ENCODE measurements around the gene HELQ. TPM values are rescaled to one million over a fixed set of nuclear protein-coding genes. Genes with fewer than 3 reads are reported as not detected.

The HELQ gene
- total RNA-seq, 2 experiments from 2014 or later = 9.3 to 10.4 TPM

GRCh38 chr4:83364312-83364711 lies 91.3 kb downstream of the HELQ start:
- intact Hi-C loops (cut with micrococcal nuclease) = no loop called here
- DNase-seq = no peak
- ChIA-PET CTCF (no interaction called here), POLR2A (interaction anchor here (1.9 kb wide), 1 partner anchor 24 kb away, joined by 4 read pairs; no protein-coding TSS in a partner anchor)
- no peaks in the 10 kb centered on the region for H3K36me3 Mint-ChIP-seq (ENCODE audit: low read depth)
- H3K27me3 Mint-ChIP-seq = peaks cover 3% of the 10 kb centered on the region
- H3K9me3 Mint-ChIP-seq = no peaks in the 10 kb centered on the region
- no peak overlapping the region for H3K27ac Mint-ChIP-seq
- H3K4me3 Mint-ChIP-seq = no peak overlapping the region
- no peak for ATAC-seq
- TF ChIP-seq, protein P1, sequence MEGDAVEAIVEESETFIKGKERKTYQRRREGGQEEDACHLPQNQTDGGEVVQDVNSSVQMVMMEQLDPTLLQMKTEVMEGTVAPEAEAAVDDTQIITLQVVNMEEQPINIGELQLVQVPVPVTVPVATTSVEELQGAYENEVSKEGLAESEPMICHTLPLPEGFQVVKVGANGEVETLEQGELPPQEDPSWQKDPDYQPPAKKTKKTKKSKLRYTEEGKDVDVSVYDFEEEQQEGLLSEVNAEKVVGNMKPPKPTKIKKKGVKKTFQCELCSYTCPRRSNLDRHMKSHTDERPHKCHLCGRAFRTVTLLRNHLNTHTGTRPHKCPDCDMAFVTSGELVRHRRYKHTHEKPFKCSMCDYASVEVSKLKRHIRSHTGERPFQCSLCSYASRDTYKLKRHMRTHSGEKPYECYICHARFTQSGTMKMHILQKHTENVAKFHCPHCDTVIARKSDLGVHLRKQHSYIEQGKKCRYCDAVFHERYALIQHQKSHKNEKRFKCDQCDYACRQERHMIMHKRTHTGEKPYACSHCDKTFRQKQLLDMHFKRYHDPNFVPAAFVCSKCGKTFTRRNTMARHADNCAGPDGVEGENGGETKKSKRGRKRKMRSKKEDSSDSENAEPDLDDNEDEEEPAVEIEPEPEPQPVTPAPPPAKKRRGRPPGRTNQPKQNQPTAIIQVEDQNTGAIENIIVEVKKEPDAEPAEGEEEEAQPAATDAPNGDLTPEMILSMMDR (IDR thresholded peaks at IDR 0.05) = no peak
- peaks cover 3% of the 10 kb centered on the region for H3K4me1 Mint-ChIP-seq (ENCODE audit: low read depth)

DNA sequence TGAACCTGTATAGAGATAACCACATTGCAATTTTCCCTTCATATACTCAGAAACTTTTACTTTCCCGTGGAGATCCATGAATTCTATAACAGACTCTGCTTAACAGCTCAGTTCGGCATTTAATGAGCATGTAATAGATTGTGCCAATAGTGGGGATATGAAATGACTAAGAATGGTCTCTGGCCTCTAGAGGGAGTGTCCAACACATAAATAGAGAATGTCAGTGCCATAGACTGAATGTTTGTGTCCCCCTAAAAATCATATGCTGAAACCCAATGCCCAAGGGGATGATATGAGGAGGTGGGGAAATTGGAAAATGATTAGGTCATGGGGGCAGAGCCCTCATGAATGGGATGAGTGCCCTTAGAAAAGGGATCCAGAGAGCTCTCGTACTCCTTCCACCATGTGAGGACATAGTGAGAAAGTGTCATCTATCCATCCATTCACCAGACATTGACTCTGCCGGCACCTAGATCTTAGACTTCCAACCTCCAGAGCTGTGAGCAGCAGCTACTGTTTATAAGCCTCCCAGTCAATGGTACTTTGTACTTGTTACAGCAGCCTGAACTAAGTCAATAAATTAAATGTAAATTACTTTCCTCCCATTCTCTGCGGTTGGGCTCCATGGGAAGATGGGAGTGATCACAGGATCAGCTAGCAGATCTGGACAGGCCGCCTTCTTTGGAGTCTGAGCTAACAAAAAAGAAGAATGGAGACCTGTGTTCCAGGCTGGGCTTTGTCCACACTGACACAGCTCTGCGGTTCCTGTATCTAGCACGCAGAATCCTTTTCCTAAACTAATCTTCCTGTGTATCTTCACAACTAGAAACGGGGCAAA lies 92.9 kb downstream of the HELQ start:
- no peak for DNase-seq
- CTCF ChIA-PET = interaction anchor here (0.7 to 2.2 kb wide), 5 partner anchors 8 to 83 kb away, joined by 3 to 9 read pairs (median 3); no protein-coding TSS in a partner anchor
- TF ChIP-seq, protein P1 (IDR thresholded peaks at IDR 0.05) = peak; percentile 30
- no peak overlapping the region for H3K4me3 Mint-ChIP-seq
- no peaks in the 10 kb centered on the region for H3K36me3 Mint-ChIP-seq (ENCODE audit: low read depth)
- no peak overlapping the region for H3K27ac Mint-ChIP-seq
- no peaks in the 10 kb centered on the region for H3K9me3 Mint-ChIP-seq
- ATAC-seq = peak; percentile 43
- POLR2A ChIA-PET = no interaction called here
- H3K27me3 Mint-ChIP-seq = peaks cover 3% of the 10 kb centered on the region
- intact Hi-C loops (cut with micrococcal nuclease) = no loop called here
- peaks cover 6% of the 10 kb centered on the region for H3K4me1 Mint-ChIP-seq (ENCODE audit: low read depth)

DNA sequence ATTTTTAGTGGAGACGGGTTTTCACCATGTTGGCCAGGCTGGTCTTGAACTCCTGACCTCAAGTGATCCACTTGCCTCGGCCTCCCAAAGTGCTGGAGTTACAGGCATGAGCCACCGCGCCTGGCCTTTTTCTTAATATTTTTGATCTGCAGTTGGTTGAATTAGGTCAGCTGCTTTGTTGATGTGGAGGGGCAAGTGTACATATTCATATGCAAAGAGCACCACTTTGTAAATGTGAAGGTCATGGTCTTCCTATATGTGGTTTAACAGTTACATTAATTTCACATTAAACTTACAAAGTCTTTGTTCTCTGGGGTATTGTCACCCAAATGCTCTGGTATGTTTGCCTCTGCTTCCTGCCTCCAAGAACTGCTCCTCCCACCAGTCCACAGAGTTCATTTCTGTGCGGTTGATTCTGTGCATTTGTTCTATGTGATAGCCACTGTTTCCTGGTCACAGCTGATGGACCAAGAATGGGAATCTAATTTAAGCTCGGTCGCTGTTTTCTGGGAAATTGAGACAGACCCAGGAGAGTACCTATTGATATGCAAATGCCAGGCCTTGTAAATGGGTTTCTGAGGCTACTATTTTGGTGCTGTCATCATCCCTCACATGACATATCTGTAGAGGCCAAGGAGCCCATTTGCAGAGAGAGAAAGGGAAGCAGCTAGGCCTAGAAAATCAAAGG lies 94.1 kb downstream of the HELQ start:
- no peak for ATAC-seq
- intact Hi-C loops (cut with micrococcal nuclease) = no loop called here
- TF ChIP-seq, protein P1 (IDR thresholded peaks at IDR 0.05) = no peak

GRCh38 chr4:83360018-83360417 lies 95.6 kb downstream of the HELQ start:
- POLR2A ChIA-PET = interaction anchor here (1.1 kb wide), 1 partner anchor 52 kb away, joined by 6 read pairs; no protein-coding TSS in a partner anchor
- peaks cover 17% of the 10 kb centered on the region for H3K4me1 Mint-ChIP-seq (ENCODE audit: low read depth)
- CTCF ChIA-PET = interaction anchor here (1.2 to 3.5 kb wide), 4 partner anchors 10 to 77 kb away, joined by 3 to 15 read pairs (median 3); no protein-coding TSS in a partner anchor
- no peak overlapping the region for H3K4me3 Mint-ChIP-seq
- ATAC-seq (no peak), DNase-seq (no peak)
- peaks cover 3% of the 10 kb centered on the region for H3K9me3 Mint-ChIP-seq
- no peaks in the 10 kb centered on the region for H3K36me3 Mint-ChIP-seq (ENCODE audit: low read depth)
- intact Hi-C loops (cut with micrococcal nuclease) = no loop called here
- no peak overlapping the region for H3K27ac Mint-ChIP-seq
- TF ChIP-seq, protein P1 (IDR thresholded peaks at IDR 0.05) = no peak
- H3K27me3 Mint-ChIP-seq = no peaks in the 10 kb centered on the region

More for the DNA sequence above, 94.1 kb downstream of the HELQ start:
- Mint-ChIP-seq H3K9me3 (peaks cover under 1% of the 10 kb centered on the region), H3K4me1 (ENCODE audit: low read depth) (peaks cover 18% of the 10 kb centered on the region), H3K4me3 (no peak overlapping the region), H3K36me3 (ENCODE audit: low read depth) (no peaks in the 10 kb centered on the region), H3K27ac (no peak overlapping the region), H3K27me3 (peaks cover 3% of the 10 kb centered on the region)
- POLR2A ChIA-PET = no interaction called here
- no peak for DNase-seq
- CTCF ChIA-PET = interaction anchor here (1.0 to 2.2 kb wide), 5 partner anchors 9 to 84 kb away, joined by 3 to 9 read pairs (median 3); no protein-coding TSS in a partner anchor
